Nephron progenitor cell (in vitro differentiated cells): ENCODE data around the gene UAP1L1.
A peak's percentile ranks its signal among the peaks of the same experiment; 100 is the strongest.

Source experiments
- DNase-seq: peaks from one replicate; pipeline ENCODE4 v3.0.0; 2021
- H3K27ac Mint-ChIP-seq: 2 replicates; pipeline ENCODE4 v1.8.0; 2021; ENCODE audit warnings: mild to moderate bottlenecking, moderate library complexity, mixed read lengths
- H3K27me3 Mint-ChIP-seq: 2 replicates; pipeline ENCODE4 v1.8.0; 2021; ENCODE audit warnings: mild to moderate bottlenecking, low read depth, mixed read lengths; ENCODE audit not compliant: poor library complexity
- H3K36me3 Mint-ChIP-seq: 2 replicates; pipeline ENCODE4 v1.8.0; 2021; ENCODE audit warnings: low read depth, mixed read lengths
- H3K4me1 Mint-ChIP-seq: 2 replicates; pipeline ENCODE4 v1.8.0; 2021; ENCODE audit warnings: mixed read lengths
- H3K4me3 Mint-ChIP-seq: 2 replicates; pipeline ENCODE4 v1.8.0; 2021; ENCODE audit warnings: mild to moderate bottlenecking, moderate library complexity, mixed read lengths
- H3K9me3 Mint-ChIP-seq: 2 replicates; pipeline ENCODE4 v1.8.0; 2021; ENCODE audit warnings: mild to moderate bottlenecking, moderate library complexity, mixed read lengths
- TF ChIP-seq, protein P1 (sequence below): fragments of 200-600 bp; sonication (generic); IDR thresholded peaks from 2 replicates; pipeline ENCODE4 v1.5.0; 2021; ENCODE audit warnings: antibody characterized with exemption

The UAP1L1 gene

GRCh38 chr9:137110911-137111787, 33.8 kb downstream of the UAP1L1 start:
- Mint-ChIP-seq H3K27ac (no peak overlapping the region), H3K27me3 (peaks cover 24% of the 10 kb centered on the region), H3K4me1 (no peaks in the 10 kb centered on the region), H3K36me3 (no peaks in the 10 kb centered on the region), H3K9me3 (no peaks in the 10 kb centered on the region), H3K4me3 (no peak overlapping the region)
- no peak for DNase-seq
- TF ChIP-seq, protein P1, sequence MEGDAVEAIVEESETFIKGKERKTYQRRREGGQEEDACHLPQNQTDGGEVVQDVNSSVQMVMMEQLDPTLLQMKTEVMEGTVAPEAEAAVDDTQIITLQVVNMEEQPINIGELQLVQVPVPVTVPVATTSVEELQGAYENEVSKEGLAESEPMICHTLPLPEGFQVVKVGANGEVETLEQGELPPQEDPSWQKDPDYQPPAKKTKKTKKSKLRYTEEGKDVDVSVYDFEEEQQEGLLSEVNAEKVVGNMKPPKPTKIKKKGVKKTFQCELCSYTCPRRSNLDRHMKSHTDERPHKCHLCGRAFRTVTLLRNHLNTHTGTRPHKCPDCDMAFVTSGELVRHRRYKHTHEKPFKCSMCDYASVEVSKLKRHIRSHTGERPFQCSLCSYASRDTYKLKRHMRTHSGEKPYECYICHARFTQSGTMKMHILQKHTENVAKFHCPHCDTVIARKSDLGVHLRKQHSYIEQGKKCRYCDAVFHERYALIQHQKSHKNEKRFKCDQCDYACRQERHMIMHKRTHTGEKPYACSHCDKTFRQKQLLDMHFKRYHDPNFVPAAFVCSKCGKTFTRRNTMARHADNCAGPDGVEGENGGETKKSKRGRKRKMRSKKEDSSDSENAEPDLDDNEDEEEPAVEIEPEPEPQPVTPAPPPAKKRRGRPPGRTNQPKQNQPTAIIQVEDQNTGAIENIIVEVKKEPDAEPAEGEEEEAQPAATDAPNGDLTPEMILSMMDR = no peak

DNA sequence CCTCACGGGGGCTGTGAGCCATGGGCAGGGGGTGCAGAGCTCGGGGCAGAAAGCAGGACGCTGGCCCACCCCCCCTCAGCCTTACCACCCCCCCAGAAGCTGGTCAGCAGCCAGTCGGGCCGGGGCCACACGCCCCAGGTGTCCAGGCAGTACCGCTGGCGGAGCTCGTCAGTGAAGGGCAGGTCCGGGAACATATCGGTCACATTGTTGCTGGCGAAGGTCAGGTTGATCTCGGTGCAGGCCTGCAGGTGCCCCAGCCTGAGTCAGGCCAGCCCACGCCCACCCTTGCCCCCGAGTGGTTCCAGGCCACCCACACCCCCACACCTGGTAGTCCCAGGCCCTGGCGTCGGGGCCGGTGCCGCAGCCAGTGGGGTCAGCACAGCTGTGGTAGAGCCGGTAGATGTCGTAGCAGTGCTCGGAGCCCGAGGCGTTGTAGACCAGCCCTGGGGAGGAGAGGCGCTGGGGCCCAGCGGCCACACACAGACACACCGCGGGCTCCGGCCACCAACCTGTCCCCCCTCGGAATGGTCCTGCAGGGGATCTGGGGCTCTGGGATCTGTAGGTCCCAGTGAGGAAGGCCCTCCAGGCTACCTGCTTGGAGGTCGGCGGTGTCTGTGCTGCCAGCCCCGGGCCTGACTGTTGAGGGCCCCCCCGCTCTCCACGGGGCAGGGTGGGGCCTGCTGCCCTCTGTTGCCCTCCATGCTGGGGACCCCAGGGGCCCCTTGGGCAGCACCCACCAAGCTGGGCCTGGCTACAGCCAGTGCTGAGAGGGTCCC, 34.7 kb downstream of the UAP1L1 start:
- no peaks in the 10 kb centered on the region for H3K9me3 Mint-ChIP-seq
- no peak overlapping the region for H3K4me3 Mint-ChIP-seq
- no peak overlapping the region for H3K27ac Mint-ChIP-seq
- no peaks in the 10 kb centered on the region for H3K36me3 Mint-ChIP-seq
- no peak for DNase-seq
- no peaks in the 10 kb centered on the region for H3K4me1 Mint-ChIP-seq
- TF ChIP-seq, protein P1 = no peak
- H3K27me3 Mint-ChIP-seq = peaks cover 32% of the 10 kb centered on the region

DNA sequence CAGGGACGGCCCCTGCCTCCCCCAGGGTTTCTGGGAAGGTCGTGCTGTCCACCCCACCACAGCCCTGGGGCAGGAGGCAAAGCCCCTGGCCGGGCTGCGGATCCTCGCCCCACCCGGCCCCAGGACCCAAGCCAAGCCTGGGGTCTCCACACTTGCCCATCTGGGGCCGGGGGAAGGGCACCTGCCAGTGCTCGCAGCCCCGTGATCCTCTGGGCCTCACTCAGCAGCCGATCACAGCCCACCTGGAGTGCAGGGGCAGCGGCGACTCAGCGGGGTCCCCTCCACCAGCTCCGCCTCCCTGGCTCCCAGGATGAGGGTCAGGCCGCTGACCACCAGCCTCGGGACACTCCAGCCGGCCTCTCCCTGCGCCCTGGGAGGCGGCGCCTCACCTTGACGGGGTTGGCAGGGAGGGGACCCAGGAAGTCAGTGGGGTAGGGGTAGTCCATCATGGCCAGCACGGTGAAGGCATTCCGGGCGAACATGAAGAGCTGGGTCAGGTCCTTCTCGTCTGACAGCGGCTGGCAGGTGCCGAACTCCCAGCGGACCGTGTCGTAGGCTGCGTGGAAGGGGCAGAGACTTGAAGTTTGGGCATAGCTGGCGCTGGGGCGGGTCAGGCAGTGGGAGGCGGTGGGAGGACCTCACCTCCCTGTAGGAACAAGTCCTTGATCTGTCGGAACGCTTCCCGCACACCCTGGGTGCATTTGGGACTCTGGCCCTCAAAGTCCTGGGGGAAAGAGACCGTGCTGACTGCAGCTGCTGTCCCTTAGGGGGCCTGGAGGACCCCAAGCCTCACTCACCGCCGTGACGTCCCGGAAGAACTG, 35.5 kb downstream of the UAP1L1 start:
- TF ChIP-seq, protein P1 = no peak
- no peak overlapping the region for H3K27ac Mint-ChIP-seq
- H3K27me3 Mint-ChIP-seq = peaks cover 40% of the 10 kb centered on the region
- no peaks in the 10 kb centered on the region for H3K9me3 Mint-ChIP-seq
- peak overlapping the region; percentile 36 for H3K4me3 Mint-ChIP-seq
- H3K4me1 Mint-ChIP-seq = no peaks in the 10 kb centered on the region
- no peak for DNase-seq
- H3K36me3 Mint-ChIP-seq = no peaks in the 10 kb centered on the region

DNA sequence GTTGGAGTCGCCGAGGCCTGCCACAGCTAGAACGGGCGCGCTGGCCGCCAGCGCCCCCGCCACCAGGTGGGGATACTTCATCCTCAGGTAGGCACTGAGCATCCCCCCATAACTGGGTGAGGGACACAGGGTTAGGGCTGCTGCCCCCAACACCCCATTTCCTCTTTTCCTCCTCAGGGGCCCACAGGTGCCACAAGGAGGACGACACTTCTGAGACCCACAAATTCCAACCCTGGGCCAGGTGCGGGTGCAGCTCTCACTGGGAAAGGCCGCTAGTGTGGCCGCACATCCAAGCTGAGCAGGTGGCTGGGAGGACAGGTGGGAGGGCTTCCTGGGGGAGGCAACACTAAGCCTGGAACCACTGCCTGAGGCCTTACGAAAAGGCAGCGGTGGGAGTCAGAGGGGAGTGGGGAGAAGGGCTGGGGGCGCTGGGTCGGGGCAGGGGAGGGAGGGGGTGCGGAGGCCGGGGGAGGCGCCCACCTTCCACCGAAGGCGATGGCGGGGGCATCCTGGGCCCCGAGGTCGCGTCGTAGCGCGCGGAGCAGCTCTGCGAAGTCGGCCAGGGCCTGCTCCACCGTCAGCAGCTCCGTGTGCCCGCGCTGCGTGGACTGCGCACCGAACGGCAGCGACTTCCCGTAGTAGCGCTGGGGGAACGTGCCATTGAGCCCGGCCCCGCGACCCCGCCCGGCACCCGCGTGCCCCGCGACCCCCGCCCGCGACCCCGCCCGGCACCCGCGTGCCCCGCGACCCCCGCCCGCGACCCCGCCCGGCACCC, 36.3 kb downstream of the UAP1L1 start:
- Mint-ChIP-seq H3K4me1 (no peaks in the 10 kb centered on the region), H3K36me3 (no peaks in the 10 kb centered on the region), H3K9me3 (no peaks in the 10 kb centered on the region), H3K27me3 (peaks cover 43% of the 10 kb centered on the region), H3K4me3 (peak overlapping the region; percentile 28), H3K27ac (no peak overlapping the region)
- TF ChIP-seq, protein P1 = no peak
- no peak for DNase-seq

DNA sequence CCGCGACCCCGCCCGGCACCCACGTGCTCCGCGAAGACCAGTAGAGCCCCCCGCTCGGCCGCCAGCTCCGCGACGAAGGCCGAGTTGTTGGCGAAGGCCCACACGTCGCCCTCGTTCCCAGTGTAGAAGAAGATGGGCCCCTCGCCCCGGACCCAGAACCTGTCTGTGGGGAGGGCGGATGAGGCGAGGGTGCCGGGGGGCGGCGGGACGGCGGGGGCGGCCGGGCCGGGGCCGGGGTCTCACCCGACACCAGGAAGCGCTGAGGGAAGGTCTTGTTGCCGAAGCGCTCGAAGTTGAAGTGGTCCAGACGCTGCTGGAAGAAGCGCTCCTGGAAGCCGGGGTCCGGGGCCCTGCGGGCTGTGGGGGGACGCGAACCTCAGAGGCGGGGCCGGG, 36.9 kb downstream of the UAP1L1 start:
- Mint-ChIP-seq H3K4me1 (no peaks in the 10 kb centered on the region), H3K27ac (no peak overlapping the region), H3K36me3 (no peaks in the 10 kb centered on the region), H3K9me3 (no peaks in the 10 kb centered on the region), H3K4me3 (peak overlapping the region; percentile 40), H3K27me3 (peaks cover 43% of the 10 kb centered on the region)
- no peak for DNase-seq
- TF ChIP-seq, protein P1 = no peak
